Subcutaneous adipose tissue (tissue), 4 donors: ENCODE measurements around the gene KLRF1. TPM values are rescaled to one million over a fixed set of nuclear protein-coding genes. Genes with fewer than 3 reads are reported as not detected.

Experiments
- CTCF ChIP-seq: fragments of 450-650 bp; IDR thresholded peaks from one replicate; pipeline ENCODE4 v1.5.1; 2016; ENCODE audit warnings: low read depth, mild to moderate bottlenecking, control low read depth, antibody characterized with exemption, moderate library complexity
- total RNA-seq, 4 donors: library from RNA; depleted of rRNA; stranded (reverse); fragments of >200 nt; gene quantifications; one replicate each; pipeline ENCODE4 v1.1.0, GENCODE V29; 2016

Gene KLRF1
- total RNA-seq, 4 donors from 2014 or later, result 0.44 to 3.4 (median 0.90) TPM

GRCh38 chr12:9858135-9858534 is 30.9 kb downstream of the KLRF1 start:
- no peak for TF ChIP-seq CTCF

- TF ChIP-seq CTCF, result no peak
Measured at GRCh38 chr12:9864913-9865675, 37.8 kb downstream of the KLRF1 start.

GRCh38 chr12:9866860-9867269 is 39.6 kb downstream of the KLRF1 start:
- no peak for TF ChIP-seq CTCF

GRCh38 chr12:9867531-9867930 is 40.2 kb downstream of the KLRF1 start:
- no peak for TF ChIP-seq CTCF

GRCh38 chr12:9868311-9868801 is 41.1 kb downstream of the KLRF1 start:
- no peak for TF ChIP-seq CTCF

- no peak for TF ChIP-seq CTCF
Measured at GRCh38 chr12:9868951-9869306, 41.6 kb downstream of the KLRF1 start.

- no peak for TF ChIP-seq CTCF
Measured at GRCh38 chr12:9869307-9870161, 42.3 kb downstream of the KLRF1 start, which contains the start of gene CLEC2B. Gene CLEC2B, minus strand, starts transcription at chr12:9869354.
